ENCODE data around the gene SP2. TPM values are rescaled to one million over a fixed set of nuclear protein-coding genes. Genes with fewer than 3 reads are reported as not detected.
A peak's percentile ranks its signal among the peaks of the same experiment; 100 is the strongest.

The SP2 gene
- total RNA-seq, 1 experiment from 2014 or later = 22.2 TPM

DNA sequence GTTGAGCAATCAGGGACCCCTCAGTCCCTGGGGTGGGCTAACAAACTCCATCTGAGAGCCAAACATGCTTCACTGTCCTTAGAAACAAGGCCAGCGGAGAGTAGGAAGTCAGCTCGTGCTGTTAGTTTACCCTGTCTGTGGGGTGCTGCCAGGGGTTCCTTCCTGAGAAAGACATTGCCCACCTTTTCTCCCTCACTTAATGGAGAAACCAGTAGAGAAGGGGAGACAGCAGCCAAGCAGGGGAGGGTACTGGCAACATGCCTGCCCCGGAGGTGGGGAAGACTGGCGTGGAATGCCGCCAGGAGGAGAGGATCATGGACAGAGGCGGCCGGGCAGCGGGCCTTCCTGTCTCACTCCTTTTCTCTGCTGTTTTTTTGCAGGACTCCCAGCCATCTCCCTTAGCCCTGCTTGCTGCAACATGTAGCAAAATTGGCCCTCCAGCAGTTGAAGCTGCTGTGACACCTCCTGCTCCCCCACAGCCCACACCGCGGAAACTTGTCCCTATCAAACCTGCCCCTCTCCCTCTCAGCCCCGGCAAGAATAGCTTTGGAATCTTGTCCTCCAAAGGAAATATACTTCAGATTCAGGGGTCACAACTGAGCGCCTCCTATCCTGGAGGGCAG is 19.9 kb downstream of the SP2 start:
- no peak overlapping the region for H2AFZ ChIP-seq (ENCODE audit: low read depth, low read length, poor library complexity, severe bottlenecking)
- no peaks in the 10 kb centered on the region for H3K79me2 ChIP-seq (ENCODE audit: insufficient read depth, low read length)
- intact Hi-C loops (cut with micrococcal nuclease) = no loop called here
- DNase-seq (ENCODE audit: low read depth, low spot score) = no peak
- no peaks in the 10 kb centered on the region for H4K20me1 ChIP-seq (ENCODE audit: insufficient read depth)
- ATAC-seq = 0 out of 2 replicates have a peak, but pooled peaks have one; percentile 26
- no peak overlapping the region for H3K4me3 ChIP-seq (replicated peaks in 1 of 2; ENCODE audit: low read depth in 1 of 2, low read length in 2 of 2)
- no peaks in the 10 kb centered on the region for H3K9me2 ChIP-seq (ENCODE audit: insufficient read depth)
- TSS peak; percentile 30 for BruUV-seq (replicated peaks)
- ChIA-PET CTCF (no interaction called here), POLR2A (no interaction called here), RAD21 (ENCODE audit: low non-redundant PET in 1 of 2, low total read pairs in 2 of 2, uncharacterized antibody in 2 of 2, unreplicated experiment in 2 of 2) (no interaction called here)
- H3K9me3 ChIP-seq (ENCODE audit: control insufficient read depth in 1 of 2, insufficient read depth in 1 of 2, low read depth in 1 of 2, low read length in 2 of 2) = no peaks in the 10 kb centered on the region
- no peaks in the 10 kb centered on the region for H3K4me1 ChIP-seq (ENCODE audit: control insufficient read depth in 1 of 2, insufficient read depth in 2 of 2, low read length in 2 of 2)
- no peak overlapping the region for H3K9ac ChIP-seq (ENCODE audit: low read length)
- H3K4me2 ChIP-seq (ENCODE audit: low read length) = no peak overlapping the region
- no peak overlapping the region for H3K27ac ChIP-seq (ENCODE audit: low read depth, low read length)
- H3K36me3 ChIP-seq (ENCODE audit: control insufficient read depth in 1 of 2, insufficient read depth in 2 of 2, low read length in 2 of 2) = no peaks in the 10 kb centered on the region
- TF ChIP-seq EZH2phosphoT487 (IDR thresholded peaks at IDR 0.05; ENCODE audit: borderline replicate concordance) = no peak
- no peaks in the 10 kb centered on the region for H3K27me3 ChIP-seq (ENCODE audit: insufficient read depth, low read length)

- Histone ChIP-seq H4K20me1 (ENCODE audit: insufficient read depth) (no peaks in the 10 kb centered on the region), H3K4me2 (ENCODE audit: low read length) (no peak overlapping the region), H3K36me3 (ENCODE audit: control insufficient read depth in 1 of 2, insufficient read depth in 2 of 2, low read length in 2 of 2) (no peaks in the 10 kb centered on the region), H3K9me2 (ENCODE audit: insufficient read depth) (no peaks in the 10 kb centered on the region), H3K4me3 (replicated peaks in 1 of 2; ENCODE audit: low read depth in 1 of 2, low read length in 2 of 2) (no peak overlapping the region), H3K79me2 (ENCODE audit: insufficient read depth, low read length) (no peaks in the 10 kb centered on the region), H3K4me1 (ENCODE audit: control insufficient read depth in 1 of 2, insufficient read depth in 2 of 2, low read length in 2 of 2) (no peaks in the 10 kb centered on the region), H2AFZ (ENCODE audit: low read depth, low read length, poor library complexity, severe bottlenecking) (no peak overlapping the region), H3K27me3 (ENCODE audit: insufficient read depth, low read length) (no peaks in the 10 kb centered on the region), H3K9me3 (ENCODE audit: control insufficient read depth in 1 of 2, insufficient read depth in 1 of 2, low read depth in 1 of 2, low read length in 2 of 2) (no peaks in the 10 kb centered on the region), H3K9ac (ENCODE audit: low read length) (no peak overlapping the region), H3K27ac (ENCODE audit: low read depth, low read length) (no peak overlapping the region)
- RAD21 ChIA-PET (ENCODE audit: low non-redundant PET in 1 of 2, low total read pairs in 2 of 2, uncharacterized antibody in 2 of 2, unreplicated experiment in 2 of 2) = no interaction called here
- TF ChIP-seq ZFX (IDR thresholded peaks at IDR 0.05) (no peak), EGR1 (IDR thresholded peaks at IDR 0.05; ENCODE audit: low read depth) (no peak), CBX3 (IDR thresholded peaks at IDR 0.05; ENCODE audit: low read depth) (no peak), SIN3A (IDR thresholded peaks at IDR 0.05; ENCODE audit: low read depth) (no peak), SRF (IDR thresholded peaks at IDR 0.05; ENCODE audit: low read depth) (no peak), POLR2AphosphoS5 (IDR thresholded peaks at IDR 0.05; ENCODE audit: low read depth, low read length) (no peak), FOSL1 (IDR thresholded peaks at IDR 0.05; ENCODE audit: low read depth) (no peak)
- TF ChIP-seq, protein P1, sequence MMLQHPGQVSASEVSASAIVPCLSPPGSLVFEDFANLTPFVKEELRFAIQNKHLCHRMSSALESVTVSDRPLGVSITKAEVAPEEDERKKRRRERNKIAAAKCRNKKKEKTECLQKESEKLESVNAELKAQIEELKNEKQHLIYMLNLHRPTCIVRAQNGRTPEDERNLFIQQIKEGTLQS (IDR thresholded peaks at IDR 0.05) = no peak
- POLR2A ChIA-PET = no interaction called here
- TSS peak; percentile 58 for BruUV-seq (replicated peaks)
- CTCF ChIA-PET = no interaction called here
- 0 out of 2 replicates have a peak, but pooled peaks have one; percentile 19 for ATAC-seq
- intact Hi-C loops (cut with micrococcal nuclease) = no loop called here
- no peak for DNase-seq (ENCODE audit: low read depth, low spot score)
Observed at GRCh38 chr17:47916489-47917208, 20.6 kb downstream of the SP2 start.
